Nephron (organoid): ENCODE data around the gene TLE3.

Experiments used
- H3K27ac Mint-ChIP-seq, 3 experiments: 2 replicates each; pipeline ENCODE4 v1.8.0; 2020; ENCODE audit warnings: mixed read lengths in 3 of 3, mild to moderate bottlenecking in 2 of 3, moderate library complexity in 1 of 3
- H3K27me3 Mint-ChIP-seq: 2 replicates; pipeline ENCODE4 v1.8.0; 2021; ENCODE audit warnings: low read depth, mild to moderate bottlenecking, moderate library complexity, mixed read lengths
- H3K36me3 Mint-ChIP-seq: 2 replicates; pipeline ENCODE4 v1.8.0; 2020; ENCODE audit warnings: low read depth, mixed read lengths
- H3K4me1 Mint-ChIP-seq: 2 replicates; pipeline ENCODE4 v1.8.0; 2020; ENCODE audit warnings: mixed read lengths
- H3K4me3 Mint-ChIP-seq, 3 experiments: 2 replicates each; pipeline ENCODE4 v1.8.0; 2020; ENCODE audit warnings: mild to moderate bottlenecking in 3 of 3, mixed read lengths in 3 of 3, moderate library complexity in 2 of 3
- H3K9me3 Mint-ChIP-seq: 2 replicates; pipeline ENCODE4 v1.8.0; 2020; ENCODE audit warnings: mixed read lengths
- TF ChIP-seq, protein P1 (sequence below), 3 experiments: fragments of 200-600 bp; sonication (generic); IDR thresholded peaks; one replicate each; pipeline ENCODE4 v1.5.0; 2021; ENCODE audit warnings: antibody characterized with exemption in 3 of 3; ENCODE audit not compliant: unreplicated experiment in 3 of 3

The TLE3 gene

DNA sequence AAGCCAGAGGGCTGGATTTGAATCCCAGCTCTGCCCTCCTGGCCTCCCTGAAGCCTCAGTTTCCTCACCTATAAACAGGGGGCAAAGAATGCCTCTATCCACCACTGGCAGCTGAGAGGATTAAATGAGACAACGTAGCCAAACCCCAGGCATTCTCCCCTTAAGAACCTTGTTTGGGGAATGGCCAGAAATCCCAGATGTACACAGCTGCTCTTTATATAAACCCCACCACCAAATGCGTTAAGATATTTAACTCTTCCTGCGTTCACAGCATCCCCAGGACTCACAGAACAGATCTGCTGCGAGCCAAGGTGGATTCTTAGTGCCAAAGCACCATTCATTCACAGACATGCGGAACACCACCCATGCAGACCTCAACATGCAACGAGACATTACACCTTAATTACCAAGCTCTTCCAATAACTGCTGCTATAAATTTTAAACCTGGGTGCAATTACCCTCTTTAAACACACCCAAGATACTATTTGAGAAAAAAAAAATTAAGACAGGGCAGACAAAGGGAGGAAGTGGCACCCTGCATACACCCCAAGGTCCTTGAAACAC is 5.2 kb downstream of the TLE3 start:
- Mint-ChIP-seq H3K4me1 (peaks cover 74% of the 10 kb centered on the region), H3K9me3 (no peaks in the 10 kb centered on the region), H3K36me3 (peaks cover 63% of the 10 kb centered on the region), H3K27me3 (peaks cover 5% of the 10 kb centered on the region), H3K27ac (peak overlapping the region in 2 of 3 experiments; percentile 72 to 82), H3K4me3 (peak overlapping the region; percentile 71 to 99 (median 87))
- TF ChIP-seq, protein P1, sequence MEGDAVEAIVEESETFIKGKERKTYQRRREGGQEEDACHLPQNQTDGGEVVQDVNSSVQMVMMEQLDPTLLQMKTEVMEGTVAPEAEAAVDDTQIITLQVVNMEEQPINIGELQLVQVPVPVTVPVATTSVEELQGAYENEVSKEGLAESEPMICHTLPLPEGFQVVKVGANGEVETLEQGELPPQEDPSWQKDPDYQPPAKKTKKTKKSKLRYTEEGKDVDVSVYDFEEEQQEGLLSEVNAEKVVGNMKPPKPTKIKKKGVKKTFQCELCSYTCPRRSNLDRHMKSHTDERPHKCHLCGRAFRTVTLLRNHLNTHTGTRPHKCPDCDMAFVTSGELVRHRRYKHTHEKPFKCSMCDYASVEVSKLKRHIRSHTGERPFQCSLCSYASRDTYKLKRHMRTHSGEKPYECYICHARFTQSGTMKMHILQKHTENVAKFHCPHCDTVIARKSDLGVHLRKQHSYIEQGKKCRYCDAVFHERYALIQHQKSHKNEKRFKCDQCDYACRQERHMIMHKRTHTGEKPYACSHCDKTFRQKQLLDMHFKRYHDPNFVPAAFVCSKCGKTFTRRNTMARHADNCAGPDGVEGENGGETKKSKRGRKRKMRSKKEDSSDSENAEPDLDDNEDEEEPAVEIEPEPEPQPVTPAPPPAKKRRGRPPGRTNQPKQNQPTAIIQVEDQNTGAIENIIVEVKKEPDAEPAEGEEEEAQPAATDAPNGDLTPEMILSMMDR (IDR thresholded peaks at IDR 0.05; ENCODE audit: unreplicated experiment in 3 of 3): no peak

- Mint-ChIP-seq H3K27me3 (peaks cover 8% of the 10 kb centered on the region), H3K36me3 (peaks cover 69% of the 10 kb centered on the region), H3K4me3 (peak overlapping the region; percentile 71 to 99 (median 87)), H3K27ac (peak overlapping the region in 1 of 3 experiments; percentile 82), H3K9me3 (no peaks in the 10 kb centered on the region), H3K4me1 (peaks cover 80% of the 10 kb centered on the region)
- TF ChIP-seq, protein P1 (IDR thresholded peaks at IDR 0.05; ENCODE audit: unreplicated experiment in 3 of 3): no peak
Observed at GRCh38 chr15:70091726-70092463, 5.8 kb downstream of the TLE3 start.

DNA sequence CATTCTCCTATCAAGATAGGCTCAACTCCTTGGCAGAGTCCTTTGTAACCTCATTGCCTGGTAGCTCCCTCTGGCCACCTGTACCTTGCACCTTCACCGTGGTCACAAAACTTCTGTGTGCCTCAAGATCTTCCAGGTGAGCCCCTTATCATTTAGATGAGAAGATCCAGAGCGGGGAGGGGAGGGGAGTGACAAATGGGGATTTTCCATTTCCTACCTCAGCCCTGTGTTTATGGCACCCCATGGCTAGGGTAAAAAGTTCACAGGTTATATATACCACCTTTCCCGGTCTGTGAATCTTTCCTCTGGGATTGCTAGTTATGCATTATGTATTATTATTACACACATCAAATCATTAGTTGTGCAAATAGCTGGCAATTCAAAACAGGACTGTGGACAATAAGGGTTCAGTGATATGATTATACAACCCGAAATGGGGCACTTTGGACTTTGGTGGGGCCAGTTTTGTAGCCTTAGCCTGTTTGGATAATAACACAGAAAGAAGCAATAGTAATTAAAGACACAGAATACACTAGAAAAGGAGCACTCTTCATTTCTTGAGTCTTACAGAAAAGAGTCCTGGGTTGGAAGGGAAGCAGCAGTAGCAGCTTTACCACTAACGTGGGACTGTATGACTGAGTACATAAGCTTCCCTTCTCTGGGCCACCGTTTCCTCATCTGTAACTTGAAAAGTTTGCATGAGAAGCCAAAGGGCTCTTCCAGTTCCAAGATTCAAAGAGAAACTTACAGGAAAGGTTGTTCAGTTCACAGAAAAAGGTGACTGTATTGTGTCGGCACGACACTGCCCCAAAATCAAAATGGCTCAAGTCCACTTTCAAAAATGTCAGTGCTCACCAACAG is 7.1 kb downstream of the TLE3 start:
- Mint-ChIP-seq H3K27me3 (peaks cover 17% of the 10 kb centered on the region), H3K9me3 (no peaks in the 10 kb centered on the region), H3K4me3 (peak overlapping the region in 2 of 3 experiments; percentile 14 to 35), H3K27ac (no peak overlapping the region), H3K4me1 (peaks cover 81% of the 10 kb centered on the region), H3K36me3 (peaks cover 81% of the 10 kb centered on the region)
- TF ChIP-seq, protein P1 (IDR thresholded peaks at IDR 0.05; ENCODE audit: unreplicated experiment in 3 of 3): no peak

DNA sequence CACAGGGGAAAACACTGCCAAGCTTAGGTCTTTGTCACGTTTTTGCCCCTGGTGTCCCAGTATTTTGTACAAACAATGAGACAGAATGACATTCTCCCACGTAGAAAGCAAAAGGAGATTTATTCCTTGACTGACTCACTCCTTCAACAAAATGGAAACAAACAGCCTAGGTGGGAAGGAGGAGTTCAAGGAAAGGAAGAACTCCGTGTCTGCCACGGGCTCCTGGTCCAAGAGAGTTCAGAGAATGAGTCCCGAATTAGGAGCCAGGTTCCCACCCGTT is 8.1 kb downstream of the TLE3 start:
- Mint-ChIP-seq H3K36me3 (peaks cover 87% of the 10 kb centered on the region), H3K27me3 (peaks cover 25% of the 10 kb centered on the region), H3K4me1 (peaks cover 76% of the 10 kb centered on the region), H3K27ac (peak overlapping the region in 1 of 3 experiments; percentile 51), H3K4me3 (peak overlapping the region in 1 of 3 experiments; percentile 61), H3K9me3 (no peaks in the 10 kb centered on the region)
- TF ChIP-seq, protein P1 (IDR thresholded peaks at IDR 0.05; ENCODE audit: unreplicated experiment in 3 of 3): no peak

- Mint-ChIP-seq H3K4me3 (peak overlapping the region; percentile 60 to 64 (median 61)), H3K27ac (peak overlapping the region; percentile 22 to 51 (median 23)), H3K27me3 (peaks cover 30% of the 10 kb centered on the region), H3K36me3 (peaks cover 88% of the 10 kb centered on the region), H3K9me3 (no peaks in the 10 kb centered on the region), H3K4me1 (peaks cover 70% of the 10 kb centered on the region)
- TF ChIP-seq, protein P1 (IDR thresholded peaks at IDR 0.05; ENCODE audit: unreplicated experiment in 3 of 3): no peak
Observed at GRCh38 chr15:70088887-70089691, 8.6 kb downstream of the TLE3 start.
